BLaER1 treated with 17β-estradiol and CSF1 and Interleukin-3, amounts not matched to agents 10 nM and 100 nM (cell line): ENCODE data around the gene SELPLG.

Experiments used
- H3K27ac ChIP-seq, 11 experiments: shearing (Covaris generic); formaldehyde crosslinking; 2 replicates each; pipeline ENCODE4 v1.8.1; 2022
- H3K27me3 ChIP-seq, 11 experiments: shearing (Covaris generic); formaldehyde crosslinking; 2 replicates each; pipeline ENCODE4 v1.8.1; 2022
- H3K36me3 ChIP-seq, 11 experiments: shearing (Covaris generic); formaldehyde crosslinking; 2 replicates each; pipeline ENCODE4 v1.8.1; 2022
- H3K4me1 ChIP-seq, 10 experiments: shearing (Covaris generic); formaldehyde crosslinking; 2 replicates each; pipeline ENCODE4 v1.8.1; 2022
- H3K4me2 ChIP-seq, 11 experiments: shearing (Covaris generic); formaldehyde crosslinking; 2 replicates each; pipeline ENCODE4 v1.8.1; 2022
- H3K4me3 ChIP-seq, 10 experiments: shearing (Covaris generic); formaldehyde crosslinking; 2 replicates each; pipeline ENCODE4 v1.8.1; 2022
- H3K9ac ChIP-seq, 11 experiments: shearing (Covaris generic); formaldehyde crosslinking; 2 replicates each; pipeline ENCODE4 v1.8.1; 2022
- H3K9me3 ChIP-seq, 11 experiments: shearing (Covaris generic); formaldehyde crosslinking; replicated peaks in 1 of 11; 2 replicates each; pipeline ENCODE4 v1.8.1; 2022
- H4K20me1 ChIP-seq, 11 experiments: shearing (Covaris generic); formaldehyde crosslinking; 2 replicates each; pipeline ENCODE4 v1.8.1; 2022
- Cebpa-rat ChIP-seq, 11 experiments: shearing (Covaris generic); IDR thresholded peaks; 2 replicates each; pipeline ENCODE4 v1.8.1; 2022

The SELPLG gene

GRCh38 chr12:108643941-108644810 lies 10.5 kb upstream of the SELPLG start:
- Histone ChIP-seq H3K9ac (no peak overlapping the region), H3K4me1 (peaks cover 85 to 95% (median 91%) of the 10 kb centered on the region in 10 experiments), H3K36me3 (peaks cover 29 to 54% (median 31%) of the 10 kb centered on the region in 11 experiments), H3K9me3 (no peaks in the 10 kb centered on the region), H3K27me3 (no peaks in the 10 kb centered on the region), H3K4me3 (no peak overlapping the region), H4K20me1 (peaks cover 0 to 16% (median 0%) of the 10 kb centered on the region in 11 experiments; a peak in 1 of 22 replicates), H3K27ac (peak overlapping the region in 9 of 11 experiments; percentile 2 to 72 (median 41); a peak in 11 of 22 replicates), H3K4me2 (peak overlapping the region; percentile 75 to 97 (median 93))
- TF ChIP-seq Cebpa-rat (IDR thresholded peaks at IDR 0.05) = no peak

DNA sequence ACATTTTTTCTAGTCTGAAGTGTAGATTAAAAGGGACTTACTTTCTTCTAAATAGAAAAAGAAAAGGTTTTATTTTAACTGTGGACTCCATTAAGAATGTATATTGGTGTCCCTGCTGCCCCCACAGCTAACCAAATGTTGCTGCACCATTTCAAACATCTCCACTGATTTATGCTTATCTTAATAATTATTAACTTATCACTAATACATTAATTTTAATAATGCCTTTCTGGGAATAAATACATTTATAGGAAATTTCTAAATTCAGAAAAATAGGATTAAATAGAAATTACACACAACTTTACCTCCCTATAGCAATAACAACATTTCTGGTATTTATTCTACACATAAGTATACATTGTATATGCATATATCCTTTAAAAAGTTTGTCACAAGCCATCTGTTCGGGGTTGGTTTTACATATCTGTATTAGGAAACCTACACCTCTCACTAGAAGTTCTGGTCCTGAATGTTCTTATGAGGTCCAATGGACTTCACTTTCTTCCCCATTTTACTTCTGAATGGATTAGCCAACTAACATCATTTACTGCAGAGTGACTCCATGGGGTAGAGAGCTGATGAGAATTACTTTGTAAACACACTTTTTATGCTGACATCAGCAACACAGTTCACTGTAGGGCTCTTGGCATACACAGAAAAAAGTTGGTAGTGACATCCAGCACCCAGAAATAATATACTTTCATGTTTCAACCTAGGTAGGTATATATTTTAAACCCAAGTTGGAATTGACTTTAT lies 9.4 kb upstream of the SELPLG start:
- peaks cover 18 to 43% (median 20%) of the 10 kb centered on the region in 11 experiments; a peak in 21 of 22 replicates for H3K36me3 ChIP-seq
- H3K4me3 ChIP-seq = no peak overlapping the region
- H3K9ac ChIP-seq = peak overlapping the region in 1 of 11 experiments; percentile 10; a peak in 4 of 22 replicates
- H4K20me1 ChIP-seq = peaks cover 0 to 16% (median 0%) of the 10 kb centered on the region in 11 experiments; a peak in 1 of 22 replicates
- H3K27me3 ChIP-seq = no peaks in the 10 kb centered on the region
- H3K27ac ChIP-seq = peak overlapping the region in 8 of 11 experiments; percentile 19 to 73 (median 62); a peak in 12 of 22 replicates
- TF ChIP-seq Cebpa-rat (IDR thresholded peaks at IDR 0.05) = no peak
- peaks cover 93 to 100% (median 99%) of the 10 kb centered on the region in 10 experiments for H3K4me1 ChIP-seq
- no peaks in the 10 kb centered on the region for H3K9me3 ChIP-seq
- peak overlapping the region; percentile 77 to 97 (median 93); a peak in 21 of 22 replicates for H3K4me2 ChIP-seq

GRCh38 chr12:108642269-108642870 lies 8.7 kb upstream of the SELPLG start:
- peak overlapping the region; percentile 49 to 73 (median 61); a peak in 20 of 22 replicates for H3K27ac ChIP-seq
- peak overlapping the region; percentile 2 to 63 (median 40); a peak in 18 of 22 replicates for H3K9ac ChIP-seq
- H3K36me3 ChIP-seq = peaks cover 11 to 36% (median 15%) of the 10 kb centered on the region in 11 experiments; a peak in 16 of 22 replicates
- H3K9me3 ChIP-seq = no peaks in the 10 kb centered on the region
- no peak for TF ChIP-seq Cebpa-rat (IDR thresholded peaks at IDR 0.05)
- no peak overlapping the region for H3K4me3 ChIP-seq
- peaks cover 93 to 100% (median 100%) of the 10 kb centered on the region in 10 experiments for H3K4me1 ChIP-seq
- peak overlapping the region; percentile 77 to 97 (median 93) for H3K4me2 ChIP-seq
- 0 out of 22 replicates have a peak, but pooled peaks cover 0 to 11% (median 0%) of the 10 kb centered on the region in 11 experiments for H4K20me1 ChIP-seq
- H3K27me3 ChIP-seq = no peaks in the 10 kb centered on the region

- TF ChIP-seq Cebpa-rat (IDR thresholded peaks at IDR 0.05) = no peak
- H3K27ac ChIP-seq = peak overlapping the region; percentile 49 to 73 (median 61); a peak in 21 of 22 replicates
- peak overlapping the region; percentile 2 to 63 (median 40); a peak in 19 of 22 replicates for H3K9ac ChIP-seq
- H3K36me3 ChIP-seq = peaks cover 9 to 29% (median 14%) of the 10 kb centered on the region in 11 experiments; a peak in 15 of 22 replicates
- peak overlapping the region; percentile 77 to 97 (median 93) for H3K4me2 ChIP-seq
- no peaks in the 10 kb centered on the region for H3K9me3 ChIP-seq
- peaks cover 93 to 100% (median 100%) of the 10 kb centered on the region in 10 experiments for H3K4me1 ChIP-seq
- 0 out of 22 replicates have a peak, but pooled peaks cover 0 to 11% (median 0%) of the 10 kb centered on the region in 11 experiments for H4K20me1 ChIP-seq
- H3K4me3 ChIP-seq = no peak overlapping the region
- no peaks in the 10 kb centered on the region for H3K27me3 ChIP-seq
Measured at GRCh38 chr12:108641446-108642268, 8.0 kb upstream of the SELPLG start.

DNA sequence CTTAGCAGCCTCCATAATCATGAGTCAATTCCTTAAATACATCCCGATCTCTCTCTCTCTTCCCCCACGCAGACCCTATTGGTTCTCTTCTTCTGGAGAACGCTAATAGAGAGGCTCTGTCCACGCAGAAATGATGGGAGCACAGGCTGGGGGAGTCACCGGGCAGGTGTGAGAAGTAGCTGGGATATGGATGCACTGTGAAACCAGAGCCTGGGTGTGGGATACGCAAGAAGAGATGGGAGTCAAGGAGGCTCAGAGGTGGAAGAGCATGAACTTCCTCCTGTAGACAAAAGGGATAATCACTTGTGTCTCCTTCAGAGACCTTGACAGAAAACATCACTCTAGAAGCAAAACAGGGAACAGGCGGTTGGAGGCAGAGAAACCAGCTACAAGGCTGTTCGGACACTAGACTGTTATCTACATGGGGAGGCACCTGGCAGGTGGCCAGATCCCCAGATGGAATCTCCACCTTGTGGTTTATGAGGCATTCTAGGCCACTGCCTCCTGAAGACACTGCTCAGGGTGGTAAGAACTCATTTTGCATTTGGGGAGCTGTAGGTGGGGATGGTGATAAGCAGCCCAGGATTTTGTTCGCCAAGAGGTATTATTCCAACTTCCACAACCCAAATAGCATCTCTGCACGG lies 7.2 kb upstream of the SELPLG start:
- peak overlapping the region in 9 of 11 experiments; percentile 49 to 73 (median 63); a peak in 14 of 22 replicates for H3K27ac ChIP-seq
- H3K9ac ChIP-seq = peak overlapping the region in 3 of 11 experiments; percentile 55 to 63 (median 55); a peak in 4 of 22 replicates
- H3K4me2 ChIP-seq = peak overlapping the region; percentile 77 to 97 (median 93)
- 0 out of 22 replicates have a peak, but pooled peaks cover 0 to 8% (median 0%) of the 10 kb centered on the region in 11 experiments for H4K20me1 ChIP-seq
- H3K9me3 ChIP-seq = no peaks in the 10 kb centered on the region
- no peaks in the 10 kb centered on the region for H3K27me3 ChIP-seq
- peaks cover 8 to 21% (median 14%) of the 10 kb centered on the region in 11 experiments; a peak in 15 of 22 replicates for H3K36me3 ChIP-seq
- TF ChIP-seq Cebpa-rat (IDR thresholded peaks at IDR 0.05) = no peak
- no peak overlapping the region for H3K4me3 ChIP-seq
- peaks cover 93 to 100% (median 100%) of the 10 kb centered on the region in 10 experiments for H3K4me1 ChIP-seq

GRCh38 chr12:108638997-108639822 lies 5.5 kb upstream of the SELPLG start:
- peak overlapping the region; percentile 81 to 97 (median 93) for H3K4me2 ChIP-seq
- TF ChIP-seq Cebpa-rat (IDR thresholded peaks at IDR 0.05) = no peak
- peak overlapping the region; percentile 62 to 86 (median 75) for H3K9ac ChIP-seq
- H3K27ac ChIP-seq = peak overlapping the region; percentile 74 to 96 (median 89)
- 0 out of 22 replicates have a peak, but pooled peaks cover 0 to 7% (median 0%) of the 10 kb centered on the region in 11 experiments for H4K20me1 ChIP-seq
- H3K36me3 ChIP-seq = peaks cover 0 to 6% (median 3%) of the 10 kb centered on the region in 11 experiments; a peak in 8 of 22 replicates
- peaks cover 95 to 100% (median 100%) of the 10 kb centered on the region in 10 experiments for H3K4me1 ChIP-seq
- no peaks in the 10 kb centered on the region for H3K27me3 ChIP-seq
- H3K4me3 ChIP-seq = peak overlapping the region in 4 of 10 experiments; percentile 30 to 47 (median 35); a peak in 3 of 20 replicates
- no peaks in the 10 kb centered on the region for H3K9me3 ChIP-seq
